Fibroblast of skin of right quadriceps (primary cell): Measurements from ENCODE around the gene PSMD5.
A peak's percentile ranks its signal among the peaks of the same experiment; 100 is the strongest.

Source experiments
- DNase-seq: peaks from one replicate; pipeline ENCODE4 v3.0.0-alpha.2; 2013

Gene PSMD5

GRCh38 chr9:120874226-120875194 is 31.8 kb upstream of the PSMD5 start:
- no peak for DNase-seq

GRCh38 chr9:120873512-120873911 is 30.8 kb upstream of the PSMD5 start:
- no peak for DNase-seq

GRCh38 chr9:120872791-120873502 is 30.2 kb upstream of the PSMD5 start:
- no peak for DNase-seq

GRCh38 chr9:120870206-120870605 is 27.5 kb upstream of the PSMD5 start:
- no peak for DNase-seq

GRCh38 chr9:120869726-120870125 is 27.0 kb upstream of the PSMD5 start:
- no peak for DNase-seq

- no peak for DNase-seq
Observed at GRCh38 chr9:120869360-120869687, 26.6 kb upstream of the PSMD5 start.

GRCh38 chr9:120868676-120869359 is 26.1 kb upstream of the PSMD5 start:
- DNase-seq = peak; percentile 94

GRCh38 chr9:120868339-120868675 is 25.6 kb upstream of the PSMD5 start:
- DNase-seq = no peak

GRCh38 chr9:120867676-120868338 is 25.1 kb upstream of the PSMD5 start:
- DNase-seq = no peak

- no peak for DNase-seq
Observed at GRCh38 chr9:120866651-120867050, 23.9 kb upstream of the PSMD5 start.

GRCh38 chr9:120865809-120866208 is 23.1 kb upstream of the PSMD5 start:
- DNase-seq = no peak

GRCh38 chr9:120865176-120865575 is 22.5 kb upstream of the PSMD5 start:
- DNase-seq = no peak

GRCh38 chr9:120864719-120865118 is 22.0 kb upstream of the PSMD5 start:
- no peak for DNase-seq

- no peak for DNase-seq
Observed at GRCh38 chr9:120863833-120864232, 21.1 kb upstream of the PSMD5 start.

- no peak for DNase-seq
Observed at GRCh38 chr9:120862452-120862851, 19.7 kb upstream of the PSMD5 start.

- no peak for DNase-seq
Observed at GRCh38 chr9:120861935-120862334, 19.2 kb upstream of the PSMD5 start.

GRCh38 chr9:120860083-120860482 is 17.4 kb upstream of the PSMD5 start:
- DNase-seq = no peak

GRCh38 chr9:120859361-120859760 is 16.6 kb upstream of the PSMD5 start:
- no peak for DNase-seq

GRCh38 chr9:120857902-120858301 is 15.2 kb upstream of the PSMD5 start:
- no peak for DNase-seq

GRCh38 chr9:120857481-120857880 is 14.8 kb upstream of the PSMD5 start:
- no peak for DNase-seq

GRCh38 chr9:120856700-120857099 is 14.0 kb upstream of the PSMD5 start:
- no peak for DNase-seq

- no peak for DNase-seq
Observed at GRCh38 chr9:120855827-120856670, 13.3 kb upstream of the PSMD5 start.
